GM21619 (cell line): ENCODE measurements around the gene GRM5.

ENCODE experiments used
- ATAC-seq: cut with Tn5 transposase; IDR thresholded peaks from one replicate; pipeline ENCODE4 v1.9.1; 2021; ENCODE audit not compliant: unreplicated experiment

GRM5 gene

DNA sequence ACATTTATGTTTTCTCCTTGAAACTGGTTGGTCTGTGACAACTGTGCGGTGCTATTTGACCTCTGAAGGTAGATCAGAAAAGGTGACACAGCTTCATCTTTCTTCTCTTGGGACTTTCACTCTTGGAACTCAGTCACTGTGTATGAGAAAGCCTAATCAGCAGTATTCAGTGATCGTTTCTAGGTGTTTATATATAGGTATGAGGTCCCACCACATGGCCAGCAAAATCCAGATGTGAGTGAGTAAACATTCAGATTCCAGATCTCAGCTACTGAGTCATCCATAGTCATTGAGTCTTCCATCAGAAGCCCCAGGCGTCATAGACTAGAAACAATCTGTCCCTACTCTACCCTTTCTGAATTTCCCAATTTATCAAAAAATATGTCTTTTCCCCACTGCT lies 610.9 kb downstream of the GRM5 start:
- no peak for ATAC-seq
